Upper lobe of left lung (tissue), 6 donors: ENCODE results near the gene OSBPL5. TPM values are rescaled to one million over a fixed set of nuclear protein-coding genes. Genes with fewer than 3 reads are reported as not detected.

Source experiments
- ATAC-seq, 2 donors: fragments of 200-7000 bp; cut with Tn5 transposase; one replicate each; pipeline ENCODE4 v1.9.1; 2022; ENCODE audit warnings: mild to moderate bottlenecking in 2 of 2, moderate library complexity in 2 of 2; ENCODE audit not compliant: low FRiP score in 2 of 2
- DNase-seq, 2 donors: peaks; one replicate each; pipeline ENCODE4 v3.0.0-alpha.2; 2019 to 2020
- H3K27ac ChIP-seq, 4 donors: fragments of 200-600 bp; sonication (generic); one replicate each; pipeline ENCODE4 v1.5.1; 2016 to 2019
- H3K27me3 ChIP-seq, 4 donors: fragments of 200-600 bp; sonication (generic); one replicate each; pipeline ENCODE4 v1.5.1; 2017 to 2019
- H3K36me3 ChIP-seq, 4 donors: fragments of 200-600 bp; sonication (generic); one replicate each; pipeline ENCODE4 v1.5.1; 2016 to 2019
- H3K4me1 ChIP-seq, 4 donors: fragments of 200-600 bp; sonication (generic); one replicate each; pipeline ENCODE4 v1.5.1; 2018 to 2019
- H3K4me3 ChIP-seq, 4 donors: fragments of 200-600 bp; sonication (generic); one replicate each; pipeline ENCODE4 v1.5.1; 2017 to 2019; ENCODE audit warnings: mild to moderate bottlenecking in 2 of 4, moderate library complexity in 1 of 4
- H3K9me3 ChIP-seq, 4 donors: fragments of 200-600 bp; sonication (generic); one replicate each; pipeline ENCODE4 v1.5.1; 2018 to 2019
- CTCF ChIP-seq, 6 experiments: fragments of 450-650 bp in 4 of 6; fragments of 200-600 bp in 2 of 6; sonication (generic) in 2 of 6; IDR thresholded peaks; one replicate each; pipeline ENCODE4 v1.5.1; 2016 to 2019; ENCODE audit warnings: antibody characterized with exemption in 6 of 6
- EP300 ChIP-seq, 4 donors: sonication (generic); formaldehyde crosslinking; IDR thresholded peaks; one replicate each; pipeline ENCODE4 v1.5.1; 2017; ENCODE audit warnings: antibody characterized with exemption in 4 of 4, control low read depth in 2 of 4
- POLR2A ChIP-seq, 4 donors: fragments of 450-650 bp; IDR thresholded peaks; one replicate each; pipeline ENCODE4 v1.5.1; 2016 to 2017; ENCODE audit warnings: antibody characterized with exemption in 4 of 4, mild to moderate bottlenecking in 2 of 4
- POLR2AphosphoS5 ChIP-seq, 2 donors: sonication (generic); formaldehyde crosslinking; IDR thresholded peaks; one replicate each; pipeline ENCODE4 v1.5.1; 2017; ENCODE audit warnings: antibody characterized with exemption in 2 of 2
- WGBS, 2 donors: methylation state at CpG; one replicate each; pipeline ENCODE4 v1.1.5; 2017 to 2018; 5-methylcytosine and 5-hydroxymethylcytosine counted together
- total RNA-seq, 6 donors: library from RNA; depleted of rRNA in 4 of 6; stranded (reverse); fragments of >200 nt in 4 of 6; gene quantifications; one replicate each; pipeline versions ENCODE4 v1.1.0 to v1.2.1, GENCODE V29; 2016 to 2021
- donor health status: DM: no; HTN: no; CAD: no; lungs with moderate emphysema.
- donor health status: DM: no; HTN: yes; CAD: no; lungs with severe emphysema.

Gene OSBPL5
- total RNA-seq, 6 donors from 2014 or later = 23.4 to 66.9 (median 48.3) TPM

DNA sequence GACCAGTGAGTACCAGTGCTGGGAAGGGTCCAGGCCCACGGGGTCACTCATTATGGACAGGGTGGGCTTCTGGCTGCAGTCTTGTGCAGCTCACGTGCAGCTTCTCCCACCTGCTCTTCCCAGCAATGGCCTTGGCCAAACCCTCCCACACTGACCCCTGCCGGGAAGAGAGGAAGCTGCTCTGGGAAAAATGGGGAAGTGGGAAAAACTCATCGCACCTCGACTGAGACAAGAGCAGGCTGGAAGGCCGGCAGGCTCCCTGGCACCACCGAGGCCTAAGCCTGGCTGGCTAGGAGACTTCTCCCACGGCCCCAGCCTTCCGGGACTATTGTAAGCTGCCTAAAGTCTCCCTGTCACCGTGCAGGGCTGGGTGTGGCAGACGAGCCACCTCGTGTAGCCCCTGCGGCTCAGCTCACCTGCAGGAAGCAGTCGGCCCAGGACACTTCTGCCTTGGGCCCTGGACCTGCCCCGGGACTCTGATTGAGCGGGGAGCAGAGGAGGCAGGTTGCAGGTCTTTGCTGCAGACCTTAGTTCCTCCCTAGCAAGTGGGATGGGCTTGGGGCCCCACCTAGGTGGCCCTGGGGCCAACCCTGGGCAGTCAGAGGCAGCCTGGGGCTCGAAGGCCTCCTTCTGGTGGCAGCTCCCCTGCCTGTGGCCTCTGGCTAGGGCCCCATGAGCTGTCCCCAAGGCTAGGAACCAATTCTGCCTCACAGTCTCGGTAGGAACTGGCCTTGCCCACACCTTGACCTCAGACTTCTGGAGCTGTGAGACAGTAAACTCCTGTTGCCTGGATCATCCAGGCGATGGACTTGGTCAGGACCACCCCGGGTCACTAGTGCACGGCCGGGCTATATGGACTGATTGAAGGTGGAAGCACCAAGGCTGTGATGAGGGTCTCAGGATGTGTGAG is 30.4 kb upstream of the OSBPL5 start:
- Histone ChIP-seq H3K36me3 (no peaks in the 10 kb centered on the region), H3K4me3 (no peak overlapping the region), H3K27ac (no peak overlapping the region), H3K9me3 (no peaks in the 10 kb centered on the region), H3K27me3 (no peaks in the 10 kb centered on the region), H3K4me1 (peaks cover 0 to 5% (median 0%) of the 10 kb centered on the region in 4 donors)
- TF ChIP-seq CTCF (IDR thresholded peaks at IDR 0.05) (peak in 4 of 6 experiments; percentile 21 to 42 (median 34)), POLR2A (IDR thresholded peaks at IDR 0.05) (no peak)
- WGBS, 2 donors = 54 to 63% methylated on average over 15 to 22 of the region's 22 CpGs
- ATAC-seq (no peak), DNase-seq (peak in 1 of 2 donors; percentile 56)

DNA sequence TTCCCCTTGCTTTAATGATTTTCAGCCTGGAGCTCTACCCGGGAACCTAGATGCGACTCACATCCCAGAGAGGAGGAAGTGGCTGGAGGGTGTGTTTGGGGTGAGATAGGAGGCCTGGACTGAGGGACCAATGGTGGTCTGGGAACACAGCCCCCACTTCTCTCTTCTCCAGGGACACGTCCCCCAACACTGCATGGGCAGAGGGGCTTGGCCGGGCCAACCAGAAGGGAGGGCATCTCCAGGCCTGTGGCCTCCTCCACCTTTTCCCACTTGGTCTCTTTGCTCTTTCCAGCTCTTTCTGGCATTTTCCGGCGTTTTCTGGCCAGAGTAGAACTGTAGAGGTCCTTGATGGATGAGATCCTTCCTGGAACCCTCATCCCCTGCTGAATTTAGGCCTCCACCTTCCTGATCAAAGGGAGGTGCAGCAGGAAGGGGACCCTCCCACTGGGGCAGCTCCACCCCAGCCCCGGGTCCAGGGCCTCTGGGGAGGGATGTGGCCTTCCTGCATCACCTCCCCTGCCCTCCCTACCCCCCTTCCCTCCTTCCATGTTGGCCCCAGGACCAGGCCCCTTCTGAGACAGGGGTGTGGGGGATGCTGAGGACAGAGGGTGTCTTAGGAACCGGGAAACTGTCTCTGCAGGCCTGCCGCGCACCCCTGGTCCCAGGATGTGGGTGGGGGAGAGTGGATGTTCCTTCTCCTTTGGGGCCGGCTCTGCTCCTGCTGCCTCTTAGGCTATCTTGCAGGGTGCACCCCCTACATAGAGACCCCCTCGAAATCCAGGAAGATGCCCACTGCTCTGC is 29.1 kb upstream of the OSBPL5 start:
- no peak overlapping the region for H3K27ac ChIP-seq
- H3K36me3 ChIP-seq = no peaks in the 10 kb centered on the region
- no peaks in the 10 kb centered on the region for H3K27me3 ChIP-seq
- 68 to 76% methylated on average over 12 of the region's 12 CpGs for WGBS, 2 donors
- DNase-seq (no peak), ATAC-seq (no peak)
- H3K4me1 ChIP-seq = peaks cover 0 to 5% (median 0%) of the 10 kb centered on the region in 4 donors
- TF ChIP-seq POLR2AphosphoS5 (IDR thresholded peaks at IDR 0.05) (no peak), CTCF (IDR thresholded peaks at IDR 0.05) (no peak), POLR2A (IDR thresholded peaks at IDR 0.05) (no peak), EP300 (IDR thresholded peaks at IDR 0.05) (no peak)
- no peak overlapping the region for H3K4me3 ChIP-seq
- H3K9me3 ChIP-seq = no peaks in the 10 kb centered on the region

GRCh38 chr11:3193373-3194015 is 28.4 kb upstream of the OSBPL5 start:
- Histone ChIP-seq H3K4me3 (no peak overlapping the region), H3K4me1 (peaks cover 0 to 5% (median 0%) of the 10 kb centered on the region in 4 donors), H3K36me3 (no peaks in the 10 kb centered on the region), H3K27me3 (no peaks in the 10 kb centered on the region), H3K27ac (no peak overlapping the region), H3K9me3 (no peaks in the 10 kb centered on the region)
- DNase-seq = peak in 1 of 2 donors; percentile 56
- 77 to 91% methylated on average over 9 to 19 of the region's 19 CpGs for WGBS, 2 donors
- no peak for ATAC-seq
- TF ChIP-seq POLR2AphosphoS5 (IDR thresholded peaks at IDR 0.05) = no peak
- TF ChIP-seq POLR2A (IDR thresholded peaks at IDR 0.05) = no peak
- no peak for TF ChIP-seq CTCF (IDR thresholded peaks at IDR 0.05)
- TF ChIP-seq EP300 (IDR thresholded peaks at IDR 0.05) = no peak

- Histone ChIP-seq H3K9me3 (no peaks in the 10 kb centered on the region), H3K4me3 (no peak overlapping the region), H3K27ac (no peak overlapping the region), H3K27me3 (no peaks in the 10 kb centered on the region), H3K4me1 (peaks cover 0 to 5% (median 0%) of the 10 kb centered on the region in 4 donors), H3K36me3 (no peaks in the 10 kb centered on the region)
- no peak for TF ChIP-seq EP300 (IDR thresholded peaks at IDR 0.05)
- ATAC-seq (no peak), DNase-seq (no peak)
- 87 to 92% methylated on average over 13 to 14 of the region's 14 CpGs for WGBS, 2 donors
These were observed 27.6 kb upstream of the OSBPL5 start for GRCh38 chr11:3192511-3193372.
